ENCODE measurements around the gene GPSM1.

Gene GPSM1

GRCh38 chr9:136362450-136362784 is 35.1 kb downstream of the GPSM1 start:
- no peak for TF ChIP-seq CTCF (IDR thresholded peaks at IDR 0.05; ENCODE audit: insufficient read depth, low read length, missing control alignments)
- H3K4me3 ChIP-seq (ENCODE audit: low read depth, low read length) = no peak overlapping the region
- POLR2A ChIA-PET = interaction anchor here (0.6 to 2.6 kb wide), 8 partner anchors 8 to 47 kb away, joined by 3 to 15 read pairs (median 6); partner anchors contain the start of genes ENTR1 and PMPCA
- CTCF ChIA-PET = interaction anchor here (0.9 to 8.7 kb wide), 13 partner anchors 8 to 91 kb away, joined by 3 to 93 read pairs (median 9); partner anchors contain the start of genes CARD9 and SNAPC4
- no peak for DNase-seq (ENCODE audit: low read depth, low spot score)

GRCh38 chr9:136363106-136363948 is 36.0 kb downstream of the GPSM1 start, which contains the start of gene DNLZ:
DNLZ (minus strand) TSS chr9:136363744; CDS start chr9:136363714, 30 bp downstream.
- TF ChIP-seq CTCF (IDR thresholded peaks at IDR 0.05; ENCODE audit: insufficient read depth, low read length, missing control alignments) = peak; percentile 93

GRCh38 chr9:136363949-136364748 is 36.8 kb downstream of the GPSM1 start:
- peak overlapping the region; percentile 39 for H3K4me3 ChIP-seq (ENCODE audit: low read depth, low read length)
- ChIA-PET POLR2A (interaction anchor here (0.9 to 2.6 kb wide), 5 partner anchors 9 to 38 kb away, joined by 3 to 15 read pairs (median 7); no protein-coding TSS in a partner anchor), CTCF (interaction anchor here (0.6 to 8.7 kb wide), 22 partner anchors 10 to 51 kb away, joined by 3 to 93 read pairs (median 6); partner anchors contain the start of genes CARD9, ENTR1, GPSM1 and PMPCA)
- no peak for DNase-seq (ENCODE audit: low read depth, low spot score)
- TF ChIP-seq CTCF (IDR thresholded peaks at IDR 0.05; ENCODE audit: insufficient read depth, low read length, missing control alignments) = no peak

More at GRCh38 chr9:136363106-136363948, 36.0 kb downstream of the GPSM1 start, which contains the start of gene DNLZ:
- DNase-seq (ENCODE audit: low read depth, low spot score) = peak; percentile 59
- ChIA-PET CTCF (interaction anchor here (0.6 to 8.7 kb wide), 25 partner anchors 9 to 90 kb away, joined by 3 to 93 read pairs (median 5); partner anchors contain the start of genes CARD9, ENTR1, GPSM1 and PMPCA), POLR2A (interaction anchor here (0.6 to 2.6 kb wide), 11 partner anchors 9 to 1270 kb away, joined by 3 to 15 read pairs (median 4); partner anchors contain the start of genes ENTR1 and PMPCA)
- peak within 1 kb of the TSS; percentile 77 for H3K4me3 ChIP-seq (ENCODE audit: low read depth, low read length)

GRCh38 chr9:136364942-136365774 is 37.8 kb downstream of the GPSM1 start:
- H3K4me3 ChIP-seq (ENCODE audit: low read depth, low read length) = no peak overlapping the region
- TF ChIP-seq CTCF (IDR thresholded peaks at IDR 0.05; ENCODE audit: insufficient read depth, low read length, missing control alignments) = no peak
- POLR2A ChIA-PET = interaction anchor here (0.9 to 1.4 kb wide), 2 partner anchors 9 to 24 kb away, joined by 3 to 4 read pairs; partner anchors contain the start of gene CARD9
- no peak for DNase-seq (ENCODE audit: low read depth, low spot score)
- CTCF ChIA-PET = interaction anchor here (0.8 to 8.7 kb wide), 11 partner anchors 9 to 52 kb away, joined by 3 to 93 read pairs (median 9); partner anchors contain the start of genes CARD9, ENTR1, PMPCA and SNAPC4

- ChIA-PET CTCF (interaction anchor here (1.4 to 8.7 kb wide), 6 partner anchors 8 to 52 kb away, joined by 3 to 93 read pairs (median 43); partner anchors contain the start of genes CARD9, ENTR1, PMPCA and SNAPC4), POLR2A (interaction anchor here (0.9 to 1.4 kb wide), 2 partner anchors 8 to 23 kb away, joined by 3 to 4 read pairs; partner anchors contain the start of gene CARD9)
- no peak for TF ChIP-seq CTCF (IDR thresholded peaks at IDR 0.05; ENCODE audit: insufficient read depth, low read length, missing control alignments)
- no peak for DNase-seq (ENCODE audit: low read depth, low spot score)
- H3K4me3 ChIP-seq (ENCODE audit: low read depth, low read length) = no peak overlapping the region
Measured at GRCh38 chr9:136365775-136366222, 38.5 kb downstream of the GPSM1 start.
